ENCODE data around the gene PRKCQ.

PRKCQ gene

DNA sequence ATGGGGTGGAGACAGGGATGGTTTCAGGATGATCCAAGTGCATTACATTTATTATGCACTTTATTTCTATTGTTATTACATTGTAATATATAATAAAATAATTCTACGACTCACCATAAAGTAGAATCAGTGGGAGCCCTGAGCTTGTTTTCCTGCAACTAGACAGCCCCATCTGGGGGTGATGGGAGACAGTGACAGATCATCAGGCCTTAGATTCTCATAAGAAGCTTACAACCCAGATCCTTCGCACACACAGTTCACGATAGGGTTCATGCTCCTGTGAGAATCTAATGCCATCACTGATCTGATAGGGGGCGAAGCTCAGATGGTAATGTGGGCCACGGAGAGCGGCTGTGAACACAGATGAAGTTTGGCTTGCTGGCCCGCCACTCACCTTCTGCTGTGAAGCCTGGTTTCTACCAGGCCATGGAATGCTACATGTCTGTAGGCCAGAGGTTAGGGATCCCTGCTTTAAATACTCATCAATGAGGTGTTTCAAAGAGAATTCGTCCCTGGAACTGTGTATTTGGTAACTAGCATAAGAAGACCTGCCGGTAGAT is 21.2 kb upstream of the PRKCQ start:
- no peaks in the 10 kb centered on the region for H3K27me3 ChIP-seq (ENCODE audit: insufficient read depth, low read length, poor library complexity)
- no peaks in the 10 kb centered on the region for H4K20me1 ChIP-seq (ENCODE audit: insufficient read depth, low read length)
- H2AFZ ChIP-seq (ENCODE audit: low read depth, low read length) = no peak overlapping the region
- no peaks in the 10 kb centered on the region for H3K9me3 ChIP-seq (ENCODE audit: insufficient read depth, low read length, severe bottlenecking)
- TF ChIP-seq, protein P1, sequence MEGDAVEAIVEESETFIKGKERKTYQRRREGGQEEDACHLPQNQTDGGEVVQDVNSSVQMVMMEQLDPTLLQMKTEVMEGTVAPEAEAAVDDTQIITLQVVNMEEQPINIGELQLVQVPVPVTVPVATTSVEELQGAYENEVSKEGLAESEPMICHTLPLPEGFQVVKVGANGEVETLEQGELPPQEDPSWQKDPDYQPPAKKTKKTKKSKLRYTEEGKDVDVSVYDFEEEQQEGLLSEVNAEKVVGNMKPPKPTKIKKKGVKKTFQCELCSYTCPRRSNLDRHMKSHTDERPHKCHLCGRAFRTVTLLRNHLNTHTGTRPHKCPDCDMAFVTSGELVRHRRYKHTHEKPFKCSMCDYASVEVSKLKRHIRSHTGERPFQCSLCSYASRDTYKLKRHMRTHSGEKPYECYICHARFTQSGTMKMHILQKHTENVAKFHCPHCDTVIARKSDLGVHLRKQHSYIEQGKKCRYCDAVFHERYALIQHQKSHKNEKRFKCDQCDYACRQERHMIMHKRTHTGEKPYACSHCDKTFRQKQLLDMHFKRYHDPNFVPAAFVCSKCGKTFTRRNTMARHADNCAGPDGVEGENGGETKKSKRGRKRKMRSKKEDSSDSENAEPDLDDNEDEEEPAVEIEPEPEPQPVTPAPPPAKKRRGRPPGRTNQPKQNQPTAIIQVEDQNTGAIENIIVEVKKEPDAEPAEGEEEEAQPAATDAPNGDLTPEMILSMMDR (IDR thresholded peaks at IDR 0.05; ENCODE audit: borderline replicate concordance, extremely low read depth, low read length, poor library complexity, severe bottlenecking) = no peak
- no peak for TF ChIP-seq EZH2 (IDR thresholded peaks at IDR 0.05; ENCODE audit: borderline replicate concordance, low read depth, low read length, severe bottlenecking)
- H3K79me2 ChIP-seq (ENCODE audit: insufficient read depth, low read length) = no peaks in the 10 kb centered on the region
- H3K4me2 ChIP-seq (ENCODE audit: insufficient read depth, low read length) = no peak overlapping the region
- H3K4me1 ChIP-seq (ENCODE audit: insufficient read depth, low read length) = peaks cover 4% of the 10 kb centered on the region; the same call in 1 of the 2 replicates
- no peaks in the 10 kb centered on the region for H3K36me3 ChIP-seq (ENCODE audit: insufficient read depth, low read length)
- ATAC-seq (ENCODE audit: insufficient read depth, low read depth) (no peak), DNase-seq (no peak)
- H3K9ac ChIP-seq (ENCODE audit: low read depth, low read length) = no peak overlapping the region
- no peak overlapping the region for H3K27ac ChIP-seq (ENCODE audit: low read length)
- H3K4me3 ChIP-seq (ENCODE audit: low read depth in 1 of 2, low read length in 2 of 2) = no peak overlapping the region

DNA sequence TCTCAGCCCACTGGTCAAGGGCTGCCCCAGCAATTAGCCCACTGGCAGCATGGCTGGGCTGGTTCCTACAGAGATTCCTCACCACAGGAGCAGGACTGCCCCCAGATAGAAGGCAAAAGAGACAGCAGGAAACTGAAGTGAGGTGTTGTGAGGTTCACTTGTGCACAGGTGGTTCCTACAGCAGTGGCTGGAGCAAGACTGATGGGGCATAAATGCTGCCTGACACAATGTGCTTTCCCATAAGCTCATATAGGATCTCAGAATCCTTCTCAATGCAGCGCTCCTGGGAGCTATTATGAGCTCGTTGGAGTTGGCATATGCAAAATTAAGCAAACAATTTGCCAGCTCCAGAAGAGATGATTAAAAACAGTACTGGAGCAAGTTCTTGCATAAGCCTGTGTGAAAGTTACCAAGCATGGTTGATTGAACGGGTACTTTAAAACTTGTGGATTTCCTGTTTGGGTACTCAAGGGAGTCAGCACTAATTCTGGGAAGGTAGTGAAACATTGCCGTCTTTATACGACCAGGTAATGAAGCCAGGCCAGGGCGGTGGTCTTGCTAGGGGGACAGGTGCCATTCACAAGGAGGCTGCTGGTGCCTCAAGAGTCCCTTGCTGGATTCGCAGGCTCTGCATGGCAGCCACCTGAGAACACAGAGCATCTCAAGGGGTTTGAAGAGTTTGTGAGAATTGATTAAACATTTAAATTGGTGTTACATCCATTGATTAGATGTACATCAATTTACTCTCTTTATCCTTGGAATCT is 20.3 kb upstream of the PRKCQ start:
- H3K27me3 ChIP-seq (ENCODE audit: insufficient read depth, low read length, poor library complexity) = no peaks in the 10 kb centered on the region
- H3K79me2 ChIP-seq (ENCODE audit: insufficient read depth, low read length) = no peaks in the 10 kb centered on the region
- H3K9me3 ChIP-seq (ENCODE audit: insufficient read depth, low read length, severe bottlenecking) = no peaks in the 10 kb centered on the region
- ATAC-seq (ENCODE audit: insufficient read depth, low read depth) (no peak), DNase-seq (no peak)
- no peak overlapping the region for H3K4me3 ChIP-seq (ENCODE audit: low read depth in 1 of 2, low read length in 2 of 2)
- H3K36me3 ChIP-seq (ENCODE audit: insufficient read depth, low read length) = no peaks in the 10 kb centered on the region
- H3K4me2 ChIP-seq (ENCODE audit: insufficient read depth, low read length) = no peak overlapping the region
- TF ChIP-seq EZH2 (IDR thresholded peaks at IDR 0.05; ENCODE audit: borderline replicate concordance, low read depth, low read length, severe bottlenecking) = no peak
- TF ChIP-seq, protein P1 (IDR thresholded peaks at IDR 0.05; ENCODE audit: borderline replicate concordance, extremely low read depth, low read length, poor library complexity, severe bottlenecking) = no peak
- peaks cover 4% of the 10 kb centered on the region; the same call in 1 of the 2 replicates for H3K4me1 ChIP-seq (ENCODE audit: insufficient read depth, low read length)
- no peak overlapping the region for H2AFZ ChIP-seq (ENCODE audit: low read depth, low read length)
- no peaks in the 10 kb centered on the region for H4K20me1 ChIP-seq (ENCODE audit: insufficient read depth, low read length)
- no peak overlapping the region for H3K27ac ChIP-seq (ENCODE audit: low read length)
- H3K9ac ChIP-seq (ENCODE audit: low read depth, low read length) = no peak overlapping the region

DNA sequence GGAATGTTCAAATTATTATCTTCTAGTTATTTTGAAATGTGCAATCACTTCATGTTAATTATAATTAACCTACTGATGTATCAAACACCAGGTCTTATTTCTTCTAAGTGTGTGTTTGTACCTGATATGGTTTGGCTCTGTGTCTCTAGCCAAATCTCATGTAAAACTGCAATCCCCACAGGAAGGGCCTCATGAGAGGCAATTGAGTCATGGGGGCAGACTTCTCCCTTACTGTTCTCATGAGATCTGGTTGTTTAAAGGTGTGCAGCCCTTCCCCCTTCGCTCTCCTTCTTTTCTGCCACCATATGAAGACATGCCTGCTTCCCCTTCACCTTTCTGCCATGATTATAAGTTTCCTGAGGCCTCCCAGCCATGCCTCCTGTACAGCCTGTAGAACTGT is 18.6 kb upstream of the PRKCQ start:
- Histone ChIP-seq H3K4me1 (ENCODE audit: insufficient read depth, low read length) (peaks cover 4% of the 10 kb centered on the region; the same call in 1 of the 2 replicates), H3K9ac (ENCODE audit: low read depth, low read length) (no peak overlapping the region), H3K4me3 (ENCODE audit: low read depth in 1 of 2, low read length in 2 of 2) (no peak overlapping the region), H3K9me3 (ENCODE audit: insufficient read depth, low read length, severe bottlenecking) (no peaks in the 10 kb centered on the region), H2AFZ (ENCODE audit: low read depth, low read length) (no peak overlapping the region), H3K27me3 (ENCODE audit: insufficient read depth, low read length, poor library complexity) (no peaks in the 10 kb centered on the region), H3K4me2 (ENCODE audit: insufficient read depth, low read length) (no peak overlapping the region), H3K27ac (ENCODE audit: low read length) (no peak overlapping the region), H3K79me2 (ENCODE audit: insufficient read depth, low read length) (no peaks in the 10 kb centered on the region), H3K36me3 (ENCODE audit: insufficient read depth, low read length) (no peaks in the 10 kb centered on the region), H4K20me1 (ENCODE audit: insufficient read depth, low read length) (no peaks in the 10 kb centered on the region)
- ATAC-seq (ENCODE audit: insufficient read depth, low read depth) = no peak
- DNase-seq = no peak
- TF ChIP-seq, protein P1 (IDR thresholded peaks at IDR 0.05; ENCODE audit: borderline replicate concordance, extremely low read depth, low read length, poor library complexity, severe bottlenecking) = no peak
- TF ChIP-seq EZH2 (IDR thresholded peaks at IDR 0.05; ENCODE audit: borderline replicate concordance, low read depth, low read length, severe bottlenecking) = no peak
